Neural cell (in vitro differentiated cells): ENCODE measurements around the gene MICB.

ENCODE experiments used
- EP300 ChIP-seq: fragments of 450-650 bp; conservative IDR thresholded peaks from 2 replicates; pipeline ENCODE4 v1.6.1; 2014; ENCODE audit warnings: antibody characterized with exemption, mild to moderate bottlenecking, moderate library complexity; ENCODE audit not compliant: poor library complexity, severe bottlenecking
- POLR2AphosphoS5 ChIP-seq: IDR thresholded peaks from 2 replicates; pipeline ENCODE4 v1.6.1; 2012
- RAD21 ChIP-seq: fragments of 450-650 bp; conservative IDR thresholded peaks from 2 replicates; pipeline ENCODE4 v1.6.1; 2014; ENCODE audit warnings: antibody characterized with exemption, mild to moderate bottlenecking, moderate library complexity
- TF ChIP-seq, protein P1 (sequence below): fragments of 450-650 bp; IDR thresholded peaks from 2 replicates; pipeline ENCODE4 v1.5.1; 2014; ENCODE audit warnings: antibody characterized with exemption, mild to moderate bottlenecking, moderate library complexity; ENCODE audit not compliant: poor library complexity, severe bottlenecking

DNA sequence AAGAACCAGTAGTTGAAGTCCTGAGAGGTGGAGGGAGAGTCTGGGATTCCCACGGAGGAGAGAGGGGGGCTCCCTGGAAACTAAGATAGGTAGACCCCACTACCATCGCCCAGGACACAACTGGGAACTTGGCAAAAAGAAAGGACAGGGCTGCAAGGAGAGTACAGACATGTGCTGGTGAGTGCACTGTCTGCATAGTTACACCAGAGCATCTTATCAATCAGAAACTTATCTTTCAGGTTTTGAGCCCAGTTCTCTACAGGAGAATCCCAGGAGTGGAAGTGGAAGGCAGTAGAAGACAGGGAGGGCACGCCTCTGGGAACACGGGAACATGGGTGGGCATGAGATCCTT is 61.6 kb downstream of the MICB start:
- TF ChIP-seq, protein P1, sequence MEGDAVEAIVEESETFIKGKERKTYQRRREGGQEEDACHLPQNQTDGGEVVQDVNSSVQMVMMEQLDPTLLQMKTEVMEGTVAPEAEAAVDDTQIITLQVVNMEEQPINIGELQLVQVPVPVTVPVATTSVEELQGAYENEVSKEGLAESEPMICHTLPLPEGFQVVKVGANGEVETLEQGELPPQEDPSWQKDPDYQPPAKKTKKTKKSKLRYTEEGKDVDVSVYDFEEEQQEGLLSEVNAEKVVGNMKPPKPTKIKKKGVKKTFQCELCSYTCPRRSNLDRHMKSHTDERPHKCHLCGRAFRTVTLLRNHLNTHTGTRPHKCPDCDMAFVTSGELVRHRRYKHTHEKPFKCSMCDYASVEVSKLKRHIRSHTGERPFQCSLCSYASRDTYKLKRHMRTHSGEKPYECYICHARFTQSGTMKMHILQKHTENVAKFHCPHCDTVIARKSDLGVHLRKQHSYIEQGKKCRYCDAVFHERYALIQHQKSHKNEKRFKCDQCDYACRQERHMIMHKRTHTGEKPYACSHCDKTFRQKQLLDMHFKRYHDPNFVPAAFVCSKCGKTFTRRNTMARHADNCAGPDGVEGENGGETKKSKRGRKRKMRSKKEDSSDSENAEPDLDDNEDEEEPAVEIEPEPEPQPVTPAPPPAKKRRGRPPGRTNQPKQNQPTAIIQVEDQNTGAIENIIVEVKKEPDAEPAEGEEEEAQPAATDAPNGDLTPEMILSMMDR, result no peak
- TF ChIP-seq EP300 (no peak), RAD21 (no peak), POLR2AphosphoS5 (no peak)
